H9 (cell line): Measurements from ENCODE around the gene GLS. TPM values are rescaled to one million over a fixed set of nuclear protein-coding genes. Genes with fewer than 3 reads are reported as not detected.

ENCODE experiments used
- DNase-seq: peaks from one replicate; pipeline ENCODE4 v3.0.0-alpha.2; 2017
- H2AFZ ChIP-seq: one replicate; pipeline ENCODE4 v1.6.1; 2013; ENCODE audit warnings: mild to moderate bottlenecking, low read length, control low read depth, moderate library complexity
- H2AK5ac ChIP-seq: 2 replicates; pipeline ENCODE4 v1.6.1; 2013; ENCODE audit warnings: low read length, control low read depth, mixed read lengths; ENCODE audit not compliant: insufficient read length
- H2BK120ac ChIP-seq: one replicate; pipeline ENCODE4 v1.6.1; 2013; ENCODE audit warnings: low read depth, mild to moderate bottlenecking, low read length, control low read depth, inconsistent platforms; ENCODE audit not compliant: poor library complexity, severe bottlenecking
- H2BK12ac ChIP-seq: 2 replicates; pipeline ENCODE4 v1.6.1; 2013; ENCODE audit warnings: low read length, control low read depth, mixed read lengths, low read depth; ENCODE audit not compliant: insufficient read length
- H2BK15ac ChIP-seq: 2 replicates; pipeline ENCODE4 v1.6.1; 2013; ENCODE audit warnings: low read depth, low read length, control low read depth
- H2BK20ac ChIP-seq: one replicate; pipeline ENCODE4 v1.6.1; 2013; ENCODE audit warnings: low read depth, mild to moderate bottlenecking, low read length, control low read depth, inconsistent platforms; ENCODE audit not compliant: poor library complexity, severe bottlenecking
- H2BK5ac ChIP-seq: 2 replicates; pipeline ENCODE4 v1.6.1; 2013; ENCODE audit warnings: low read length, control low read depth, mixed read lengths; ENCODE audit not compliant: insufficient read length
- H3K14ac ChIP-seq: 2 replicates; pipeline ENCODE4 v1.6.1; 2013; ENCODE audit warnings: low read length, control low read depth; ENCODE audit not compliant: insufficient read depth
- H3K18ac ChIP-seq: 2 replicates; pipeline ENCODE4 v1.6.1; 2013; ENCODE audit warnings: low read depth, mild to moderate bottlenecking, mixed read lengths, low read length, control low read depth; ENCODE audit not compliant: insufficient read length
- H3K23ac ChIP-seq: 2 replicates; pipeline ENCODE4 v1.6.1; 2013; ENCODE audit warnings: low read length, control low read depth, mixed read lengths, low read depth; ENCODE audit not compliant: insufficient read length
- H3K23me2 ChIP-seq: 2 replicates; pipeline ENCODE4 v1.6.1; 2013; ENCODE audit warnings: low read depth, mild to moderate bottlenecking, mixed read lengths, low read length, control low read depth; ENCODE audit not compliant: insufficient read length, poor library complexity, severe bottlenecking
- H3K27ac ChIP-seq: 2 replicates; pipeline ENCODE4 v1.5.1; 2013; ENCODE audit warnings: low read length, control low read depth, mixed read lengths, low read depth; ENCODE audit not compliant: insufficient read length
- H3K27me3 ChIP-seq: 2 replicates; pipeline ENCODE4 v1.6.1; 2013; ENCODE audit warnings: low read length, control low read depth, inconsistent platforms; ENCODE audit not compliant: insufficient read depth
- H3K4ac ChIP-seq: 2 replicates; pipeline ENCODE4 v1.6.1; 2013; ENCODE audit warnings: low read depth, mild to moderate bottlenecking, control low read depth, inconsistent platforms, low read length, moderate library complexity
- H3K4me1 ChIP-seq: 2 replicates; pipeline ENCODE4 v1.6.1; 2013; ENCODE audit warnings: low read length, control low read depth, inconsistent platforms; ENCODE audit not compliant: insufficient read depth
- H3K4me2 ChIP-seq: 2 replicates; pipeline ENCODE4 v1.6.1; 2013; ENCODE audit warnings: low read length, control low read depth, mixed read lengths; ENCODE audit not compliant: insufficient read length, insufficient read depth
- H3K56ac ChIP-seq: 2 replicates; pipeline ENCODE4 v1.6.1; 2013; ENCODE audit warnings: low read depth, mild to moderate bottlenecking, mixed read lengths, low read length, control low read depth; ENCODE audit not compliant: insufficient read length
- H3K79me1 ChIP-seq: 2 replicates; pipeline ENCODE4 v1.6.1; 2013; ENCODE audit warnings: low read depth, mild to moderate bottlenecking, moderate library complexity, low read length, control low read depth, inconsistent platforms; ENCODE audit not compliant: insufficient read depth, poor library complexity, severe bottlenecking
- H3K79me2 ChIP-seq: 2 replicates; pipeline ENCODE4 v1.6.1; 2013; ENCODE audit warnings: low read length, control low read depth, inconsistent platforms; ENCODE audit not compliant: insufficient read depth
- H3K9ac ChIP-seq: 2 replicates; pipeline ENCODE4 v1.6.1; 2013; ENCODE audit warnings: low read length, control low read depth, mixed read lengths; ENCODE audit not compliant: insufficient read length; ENCODE audit errors: extremely low read depth
- H3K9me3 ChIP-seq: one replicate; pipeline ENCODE4 v1.6.1; 2013; ENCODE audit warnings: low read depth, low read length, inconsistent platforms; ENCODE audit not compliant: control insufficient read depth
- H3T11ph ChIP-seq: one replicate; pipeline ENCODE4 v1.6.1; 2013; ENCODE audit warnings: mild to moderate bottlenecking, low read length, control low read depth, inconsistent platforms
- H4K20me1 ChIP-seq: one replicate; pipeline ENCODE4 v1.6.1; 2013; ENCODE audit not compliant: control insufficient read depth, insufficient read length, insufficient read depth
- H4K5ac ChIP-seq: 2 replicates; pipeline ENCODE4 v1.6.1; 2013; ENCODE audit warnings: low read depth, mild to moderate bottlenecking, mixed read lengths, low read length, control low read depth; ENCODE audit not compliant: insufficient read length
- H4K8ac ChIP-seq: replicated peaks from 2 replicates; pipeline ENCODE4 v1.6.1; 2013; ENCODE audit warnings: low read length, control low read depth, mixed read lengths, low read depth; ENCODE audit not compliant: insufficient read length
- H4K91ac ChIP-seq: 2 replicates; pipeline ENCODE4 v1.6.1; 2013; ENCODE audit warnings: low read depth, mild to moderate bottlenecking, moderate library complexity, mixed read lengths, low read length, control low read depth; ENCODE audit not compliant: insufficient read length
- H3K27ac Mint-ChIP-seq, 3 experiments: 2 replicates in 2 of 3; 3 replicates in 1 of 3; pipeline ENCODE4 v1.8.0; 2020 to 2021; ENCODE audit warnings: mixed read lengths in 3 of 3, mild to moderate bottlenecking in 1 of 3, moderate library complexity in 1 of 3
- H3K27me3 Mint-ChIP-seq: 2 replicates; pipeline ENCODE4 v1.8.0; 2021; ENCODE audit warnings: low read depth, mild to moderate bottlenecking, moderate library complexity, mixed read lengths
- H3K36me3 Mint-ChIP-seq, 3 experiments: 2 replicates in 2 of 3; 3 replicates in 1 of 3; pipeline ENCODE4 v1.8.0; 2020 to 2021; ENCODE audit warnings: low read depth in 3 of 3, mixed read lengths in 3 of 3; ENCODE audit not compliant: insufficient read depth in 1 of 3
- H3K4me1 Mint-ChIP-seq, 2 experiments: 2 replicates each; pipeline ENCODE4 v1.8.0; 2020; ENCODE audit warnings: mixed read lengths in 2 of 2
- H3K4me3 Mint-ChIP-seq, 2 experiments: 2 replicates in 1 of 2; 3 replicates in 1 of 2; pipeline ENCODE4 v1.8.0; 2020 to 2021; ENCODE audit warnings: mild to moderate bottlenecking in 2 of 2, mixed read lengths in 2 of 2, moderate library complexity in 1 of 2
- H3K9me3 Mint-ChIP-seq, 2 experiments: 2 replicates in 1 of 2; 3 replicates in 1 of 2; pipeline ENCODE4 v1.8.0; 2020; ENCODE audit warnings: mild to moderate bottlenecking in 2 of 2, mixed read lengths in 2 of 2, moderate library complexity in 1 of 2
- CTCF ChIP-seq: fragments of 200-600 bp; sonication (generic); conservative IDR thresholded peaks from 3 replicates; pipeline ENCODE4 v1.8.0; 2021; ENCODE audit warnings: antibody characterized with exemption, mild to moderate bottlenecking
- WGBS: extraction: QIAGEN DNeasy Blood & Tissue Kit; methylation state at CpG from one replicate; pipeline ENCODE4 v1.1.7; 2013; ENCODE audit warnings: missing lambda C conversion rate, low lambda C conversion rate, mixed read lengths; ENCODE audit not compliant: insufficient read length; ENCODE audit errors: extremely low coverage; 5-methylcytosine and 5-hydroxymethylcytosine counted together
- total RNA-seq: library from RNA; stranded (reverse); gene quantifications from 2 replicates; pipeline ENCODE4 v1.2.1, GENCODE V29; 2021

GLS gene
- total RNA-seq, 1 experiment from 2014 or later, result 69.3 TPM

- H3K56ac ChIP-seq, result no peak overlapping the region
- no peak for TF ChIP-seq CTCF
- H3K27me3 Mint-ChIP-seq, result no peaks in the 10 kb centered on the region
- no peak overlapping the region for H2BK12ac ChIP-seq
- no peak overlapping the region for H4K91ac ChIP-seq
- no peak overlapping the region for H3K23ac ChIP-seq
- no peak for DNase-seq
- H3K27me3 ChIP-seq, result no peaks in the 10 kb centered on the region
- no peak overlapping the region for H2AFZ ChIP-seq
- H3K9ac ChIP-seq, result no peak overlapping the region
- H3K4ac ChIP-seq, result no peak overlapping the region
- no peak overlapping the region for H2BK5ac ChIP-seq
- H3K9me3 ChIP-seq, result no peaks in the 10 kb centered on the region
- no peak overlapping the region for H2BK15ac ChIP-seq
- H4K5ac ChIP-seq, result no peak overlapping the region
- peaks cover 7% of the 10 kb centered on the region; the same call in 1 of the 2 replicates for H3K79me2 ChIP-seq
- WGBS, result no CpG with 5 or more reads among the region's 1 CpG
- no peak overlapping the region for H3K14ac ChIP-seq
- H4K20me1 ChIP-seq, result no peaks in the 10 kb centered on the region
- no peak overlapping the region for H3K27ac ChIP-seq
- no peak overlapping the region for H3K4me3 Mint-ChIP-seq
- no peaks in the 10 kb centered on the region for H3K9me3 Mint-ChIP-seq
- H2BK120ac ChIP-seq, result no peak overlapping the region
- H3K4me1 Mint-ChIP-seq, result peaks cover 26 to 39% of the 10 kb centered on the region in 2 experiments
- H3K18ac ChIP-seq, result no peak overlapping the region
- no peak overlapping the region for H2BK20ac ChIP-seq
- no peak overlapping the region for H3K4me2 ChIP-seq
- H3K36me3 Mint-ChIP-seq, result peaks cover 11 to 14% (median 12%) of the 10 kb centered on the region in 3 experiments; a peak in 5 of 7 replicates
- H4K8ac ChIP-seq, result no peak overlapping the region
- H3K4me1 ChIP-seq, result no peaks in the 10 kb centered on the region
- peaks cover 3% of the 10 kb centered on the region for H3K79me1 ChIP-seq
- H2AK5ac ChIP-seq, result no peak overlapping the region
- H3K23me2 ChIP-seq, result no peaks in the 10 kb centered on the region
- H3T11ph ChIP-seq, result no peak overlapping the region
- H3K27ac Mint-ChIP-seq, result peak overlapping the region in 1 of 3 experiments; percentile 38; a peak in 1 of 7 replicates
These were observed 11.3 kb downstream of the GLS start for GRCh38 chr2:190891889-190892288.
